ENCODE data around the gene ZNF568.

GRCh38 chr19:36999313-36999712 is 83.2 kb downstream of the ZNF568 start:
- TF ChIP-seq CTCF (IDR thresholded peaks at IDR 0.05) (no peak), MAX (IDR thresholded peaks at IDR 0.05; ENCODE audit: low read depth) (no peak), RFX5 (IDR thresholded peaks at IDR 0.05; ENCODE audit: low read length) (no peak), REST (IDR thresholded peaks at IDR 0.05; ENCODE audit: low read depth, low read length) (no peak)

Measured in SK-N-SH (cell line).